Endothelial cell (in vitro differentiated cells): ENCODE results near the gene RAB5IF. TPM values are rescaled to one million over a fixed set of nuclear protein-coding genes. Genes with fewer than 3 reads are reported as not detected.
"Not testable (repeated sequence)": the region's sequence is repeated elsewhere in the genome, so short reads cannot be mapped to it uniquely, and the experiment has no call there.

Experiments
- DNase-seq: peaks from one replicate; pipeline ENCODE4 v3.0.0; 2021; ENCODE audit warnings: low spot score
- H3K27ac Mint-ChIP-seq: one replicate; pipeline ENCODE4 v1.8.0; 2021; ENCODE audit warnings: mixed read lengths, inconsistent platforms; ENCODE audit not compliant: unreplicated experiment
- H3K27me3 Mint-ChIP-seq: one replicate; pipeline ENCODE4 v1.8.0; 2021; ENCODE audit warnings: mild to moderate bottlenecking, moderate library complexity, mixed read lengths, inconsistent platforms; ENCODE audit not compliant: unreplicated experiment
- H3K36me3 Mint-ChIP-seq: one replicate; pipeline ENCODE4 v1.8.0; 2021; ENCODE audit warnings: mild to moderate bottlenecking, low read depth, mixed read lengths, inconsistent platforms; ENCODE audit not compliant: unreplicated experiment
- H3K4me1 Mint-ChIP-seq: one replicate; pipeline ENCODE4 v1.8.0; 2021; ENCODE audit warnings: mild to moderate bottlenecking, mixed read lengths, inconsistent platforms; ENCODE audit not compliant: unreplicated experiment
- H3K4me3 Mint-ChIP-seq: one replicate; pipeline ENCODE4 v1.8.0; 2021; ENCODE audit warnings: mild to moderate bottlenecking, mixed read lengths, inconsistent platforms; ENCODE audit not compliant: unreplicated experiment
- H3K9me3 Mint-ChIP-seq: one replicate; pipeline ENCODE4 v1.8.0; 2021; ENCODE audit warnings: mixed read lengths, inconsistent platforms; ENCODE audit not compliant: unreplicated experiment
- long read RNA-seq: library from polyadenylated mRNA; unstranded; transcript quantifications from one replicate; pipeline ENCODE4 v2.0.0, GENCODE V29; 2020; ENCODE audit not compliant: unreplicated experiment
- total RNA-seq: library from RNA; stranded (reverse); fragmentation: NEBNext Ultra II Directional; extraction: Animal tissue kit (Norgen Biotek cat#: 25700); gene quantifications from one replicate; pipeline ENCODE4 v1.2.1, GENCODE V29; 2021; ENCODE audit not compliant: unreplicated experiment
- TF ChIP-seq, protein P1 (sequence below): fragments of 200-600 bp; sonication (generic); IDR thresholded peaks from one replicate; pipeline ENCODE4 v1.5.0; 2021; ENCODE audit warnings: antibody characterized with exemption; ENCODE audit not compliant: unreplicated experiment

The RAB5IF gene, protein sequence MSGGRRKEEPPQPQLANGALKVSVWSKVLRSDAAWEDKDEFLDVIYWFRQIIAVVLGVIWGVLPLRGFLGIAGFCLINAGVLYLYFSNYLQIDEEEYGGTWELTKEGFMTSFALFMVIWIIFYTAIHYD
- total RNA-seq = 112 TPM
- long read RNA-seq, transcript RAB5IF-202 (4 exons, 1,114 nt) = major isoform, 93 of 105 reads
- long read RNA-seq, partial matches to known transcripts = 1 of 105 reads
- long read RNA-seq, other reads (novel, unspliced or antisense) = 6 of 105 reads

DNA sequence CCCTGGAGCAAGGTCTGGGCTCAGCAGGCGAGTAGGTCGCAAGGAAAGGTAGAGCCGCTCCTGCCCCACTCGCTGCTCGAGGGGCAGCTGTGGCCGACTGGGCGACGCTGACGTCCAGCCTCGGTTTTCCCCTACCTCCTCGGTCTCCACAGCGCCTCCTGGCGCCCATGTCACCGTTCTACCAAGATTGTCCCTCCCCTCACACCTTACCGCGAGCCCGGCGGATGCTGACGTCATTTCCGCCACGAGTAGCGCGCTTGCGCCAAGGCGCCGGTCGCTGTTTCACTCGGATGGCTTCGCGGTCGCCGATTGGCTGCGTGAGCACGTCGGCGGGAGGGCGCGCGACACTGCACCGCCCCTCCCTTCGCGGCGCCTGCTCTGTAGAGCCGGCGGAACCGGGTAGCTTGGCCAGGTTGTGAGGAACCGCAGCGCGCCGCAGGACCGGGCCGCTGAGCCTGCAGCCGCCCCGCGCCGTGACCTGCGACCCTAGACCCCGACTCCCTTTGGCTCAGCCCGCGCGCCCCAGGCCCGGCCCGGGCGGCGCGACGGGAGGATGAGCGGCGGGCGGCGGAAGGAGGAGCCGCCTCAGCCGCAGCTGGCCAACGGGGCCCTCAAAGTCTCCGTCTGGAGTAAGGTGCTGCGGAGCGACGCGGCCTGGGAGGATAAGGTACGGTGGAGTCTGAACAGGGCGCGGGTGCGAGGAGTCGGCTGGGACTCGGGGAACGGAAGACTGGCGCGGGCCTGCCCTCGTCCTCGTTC is at the start of gene RAB5IF:
Gene RAB5IF (plus strand): TSS at position 381 of the 759 bp plus-strand sequence. CDS start 173 bp downstream, at position 554.
- Mint-ChIP-seq H3K27ac (peak within 1 kb of the TSS; percentile 94), H3K4me3 (peak within 1 kb of the TSS; percentile 100), H3K9me3 (no peaks in the 10 kb centered on the region), H3K4me1 (peaks cover 17% of the 10 kb centered on the region), H3K27me3 (peaks cover 9% of the 10 kb centered on the region), H3K36me3 (peaks cover 20% of the 10 kb centered on the region)
- TF ChIP-seq, protein P1, sequence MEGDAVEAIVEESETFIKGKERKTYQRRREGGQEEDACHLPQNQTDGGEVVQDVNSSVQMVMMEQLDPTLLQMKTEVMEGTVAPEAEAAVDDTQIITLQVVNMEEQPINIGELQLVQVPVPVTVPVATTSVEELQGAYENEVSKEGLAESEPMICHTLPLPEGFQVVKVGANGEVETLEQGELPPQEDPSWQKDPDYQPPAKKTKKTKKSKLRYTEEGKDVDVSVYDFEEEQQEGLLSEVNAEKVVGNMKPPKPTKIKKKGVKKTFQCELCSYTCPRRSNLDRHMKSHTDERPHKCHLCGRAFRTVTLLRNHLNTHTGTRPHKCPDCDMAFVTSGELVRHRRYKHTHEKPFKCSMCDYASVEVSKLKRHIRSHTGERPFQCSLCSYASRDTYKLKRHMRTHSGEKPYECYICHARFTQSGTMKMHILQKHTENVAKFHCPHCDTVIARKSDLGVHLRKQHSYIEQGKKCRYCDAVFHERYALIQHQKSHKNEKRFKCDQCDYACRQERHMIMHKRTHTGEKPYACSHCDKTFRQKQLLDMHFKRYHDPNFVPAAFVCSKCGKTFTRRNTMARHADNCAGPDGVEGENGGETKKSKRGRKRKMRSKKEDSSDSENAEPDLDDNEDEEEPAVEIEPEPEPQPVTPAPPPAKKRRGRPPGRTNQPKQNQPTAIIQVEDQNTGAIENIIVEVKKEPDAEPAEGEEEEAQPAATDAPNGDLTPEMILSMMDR = peak; percentile 85
- DNase-seq = peak; percentile 100

DNA sequence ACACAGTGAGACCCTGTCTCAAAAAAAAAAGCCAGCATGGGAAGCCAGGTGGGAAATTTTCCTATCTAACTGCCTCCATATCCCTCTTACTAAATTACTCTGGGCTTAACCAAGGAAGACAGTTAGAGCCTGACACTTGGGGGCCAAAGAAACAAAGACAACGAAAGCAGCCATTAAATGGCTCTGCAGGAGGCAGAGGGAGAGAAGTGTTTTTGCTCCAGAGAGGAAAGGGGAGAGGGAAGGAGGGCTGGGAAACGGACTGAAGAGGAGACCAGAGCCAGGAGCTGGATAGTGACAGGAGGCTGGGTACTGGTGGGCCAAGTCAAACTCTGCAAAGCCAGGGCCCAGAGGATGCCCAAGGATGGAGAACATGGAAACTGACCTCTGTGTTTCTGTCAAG is 42.9 kb upstream of the RAB5IF start:
- H3K27me3 Mint-ChIP-seq = peaks cover 2% of the 10 kb centered on the region
- no peaks in the 10 kb centered on the region for H3K9me3 Mint-ChIP-seq
- TF ChIP-seq, protein P1 = no peak
- H3K4me3 Mint-ChIP-seq = no peak overlapping the region
- H3K36me3 Mint-ChIP-seq = peaks cover 4% of the 10 kb centered on the region
- DNase-seq = no peak
- H3K27ac Mint-ChIP-seq = no peak overlapping the region
- no peaks in the 10 kb centered on the region for H3K4me1 Mint-ChIP-seq

DNA sequence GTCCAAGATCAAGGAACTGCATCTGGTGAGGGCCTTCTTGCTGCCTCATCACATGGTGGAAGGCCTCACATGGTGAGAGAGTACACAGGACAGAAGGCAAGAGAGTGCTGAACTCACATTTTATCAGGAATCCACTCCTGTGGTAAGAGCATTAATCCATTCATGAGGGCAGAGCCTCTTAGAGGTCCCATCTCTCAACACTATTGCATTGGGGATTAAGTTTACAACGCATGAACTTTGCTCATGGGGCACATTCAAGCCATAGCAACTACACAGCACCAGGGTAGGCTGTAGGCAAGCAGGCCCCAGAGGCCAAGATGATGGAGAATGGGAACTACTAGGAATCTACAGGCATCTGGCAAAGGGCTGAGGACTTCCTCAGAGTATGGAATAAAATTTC is 42.2 kb upstream of the RAB5IF start:
- DNase-seq = no peak
- Mint-ChIP-seq H3K4me3 (no peak overlapping the region), H3K4me1 (no peaks in the 10 kb centered on the region), H3K27me3 (peaks cover 2% of the 10 kb centered on the region), H3K27ac (no peak overlapping the region), H3K36me3 (peaks cover 4% of the 10 kb centered on the region), H3K9me3 (no peaks in the 10 kb centered on the region)
- TF ChIP-seq, protein P1 = no peak

DNA sequence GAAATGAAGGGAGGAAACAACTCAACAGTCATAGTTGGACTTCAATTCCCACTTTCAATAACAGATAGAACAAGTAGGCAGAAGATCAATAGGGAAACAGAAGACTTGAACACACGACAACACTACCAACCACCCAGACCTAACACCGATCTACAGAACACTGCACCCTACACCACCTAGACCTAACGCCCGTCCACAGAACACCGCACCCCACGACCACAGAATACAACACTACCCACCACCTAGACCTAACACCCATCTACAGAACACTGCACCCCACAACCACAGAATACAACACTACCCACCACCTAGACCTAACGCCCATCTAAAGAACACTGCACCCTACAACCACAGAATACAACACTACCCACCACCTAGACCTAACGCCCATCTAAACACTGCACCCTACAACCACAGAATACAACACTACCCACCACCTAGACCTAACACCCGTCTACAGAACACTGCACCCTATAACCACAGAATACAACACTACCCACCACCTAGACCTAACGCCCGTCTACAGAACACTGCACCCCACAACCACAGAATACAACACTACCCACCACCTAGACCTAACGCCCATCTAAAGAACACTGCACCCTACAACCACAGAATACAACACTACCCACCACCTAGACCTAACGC is 41.4 kb upstream of the RAB5IF start:
- H3K36me3 Mint-ChIP-seq, H3K4me3 Mint-ChIP-seq, H3K9me3 Mint-ChIP-seq, H3K27ac Mint-ChIP-seq, H3K4me1 Mint-ChIP-seq, DNase-seq, H3K27me3 Mint-ChIP-seq: not testable (repeated sequence)

DNA sequence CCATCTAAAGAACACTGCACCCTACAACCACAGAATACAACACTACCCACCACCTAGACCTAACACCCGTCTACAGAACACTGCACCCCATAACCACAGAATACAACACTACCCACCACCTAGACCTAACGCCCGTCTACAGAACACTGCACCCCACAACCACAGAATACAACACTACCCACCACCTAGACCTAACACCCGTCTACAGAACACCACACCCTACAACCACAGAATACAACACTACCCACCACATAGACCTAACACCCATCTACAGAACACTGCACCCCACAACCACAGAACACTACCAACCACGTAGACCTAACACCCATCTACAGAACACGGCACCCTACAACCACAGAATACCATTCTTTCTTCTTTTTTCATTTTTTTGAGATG is 40.9 kb upstream of the RAB5IF start:
- not testable (repeated sequence) for H3K36me3 Mint-ChIP-seq, H3K4me1 Mint-ChIP-seq, H3K9me3 Mint-ChIP-seq, H3K27me3 Mint-ChIP-seq, DNase-seq, H3K27ac Mint-ChIP-seq
- H3K4me3 Mint-ChIP-seq = peak overlapping the region; percentile 62
